ENCODE results near the gene ARF3. TPM values are rescaled to one million over a fixed set of nuclear protein-coding genes. Genes with fewer than 3 reads are reported as not detected.
A peak's percentile ranks its signal among the peaks of the same experiment; 100 is the strongest.

ARF3 gene
- total and polyA plus RNA-seq, 2 of the 13 experiments (the other 11 are each of a cell fraction or from before 2014, with no cell fraction given): 53.8 to 57.9 TPM

DNA sequence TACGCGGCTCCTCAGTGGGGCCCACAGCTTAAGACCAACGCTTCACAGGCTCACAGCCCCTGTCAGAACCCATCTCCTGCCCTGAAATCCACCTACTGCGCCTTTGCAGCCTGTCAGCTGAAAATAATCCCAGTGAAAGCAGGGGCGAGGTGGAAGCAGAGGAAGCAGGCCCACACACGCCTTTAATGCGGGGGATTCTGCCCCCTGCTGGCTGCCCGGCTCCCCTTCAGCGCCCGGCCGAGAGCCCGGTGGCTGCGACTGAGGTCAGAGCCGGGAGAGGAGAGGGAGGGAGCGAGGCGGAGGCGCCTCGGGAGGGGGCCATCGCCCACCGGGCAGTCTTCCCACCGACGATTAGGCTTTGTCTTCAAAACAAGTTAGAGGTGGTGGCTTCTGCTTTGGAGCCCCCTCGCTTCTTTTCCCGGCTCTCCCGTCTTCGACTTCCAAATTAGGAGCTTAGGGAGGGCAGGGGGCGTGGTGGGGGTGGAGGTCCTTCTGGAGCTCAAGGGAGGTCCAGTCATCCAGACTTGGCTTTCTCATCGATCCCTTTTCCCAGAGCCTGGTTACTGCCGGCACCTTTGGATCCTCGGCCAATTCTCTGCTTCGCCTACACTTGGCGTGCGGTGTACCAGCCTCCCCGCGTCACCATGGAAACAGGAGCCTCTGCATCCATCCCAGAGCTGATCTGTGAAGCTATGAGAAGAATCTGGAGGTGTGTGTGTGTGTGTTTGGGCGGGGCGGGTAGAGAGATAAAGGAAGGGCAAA, 66.4 kb downstream of the ARF3 start (continued):
- TF ChIP-seq ZNF234 (CRISPR knock-in tag; conservative IDR thresholded peaks at IDR 0.05): no peak
- TF ChIP-seq GATAD1 (CRISPR knock-in tag; IDR thresholded peaks at IDR 0.05): peak; percentile 47; the same call in 1 of the 2 replicates
- no peak for TF ChIP-seq ZNF460 (CRISPR knock-in tag; IDR thresholded peaks at IDR 0.05; ENCODE audit: borderline replicate concordance)
- TF ChIP-seq, protein P1, sequence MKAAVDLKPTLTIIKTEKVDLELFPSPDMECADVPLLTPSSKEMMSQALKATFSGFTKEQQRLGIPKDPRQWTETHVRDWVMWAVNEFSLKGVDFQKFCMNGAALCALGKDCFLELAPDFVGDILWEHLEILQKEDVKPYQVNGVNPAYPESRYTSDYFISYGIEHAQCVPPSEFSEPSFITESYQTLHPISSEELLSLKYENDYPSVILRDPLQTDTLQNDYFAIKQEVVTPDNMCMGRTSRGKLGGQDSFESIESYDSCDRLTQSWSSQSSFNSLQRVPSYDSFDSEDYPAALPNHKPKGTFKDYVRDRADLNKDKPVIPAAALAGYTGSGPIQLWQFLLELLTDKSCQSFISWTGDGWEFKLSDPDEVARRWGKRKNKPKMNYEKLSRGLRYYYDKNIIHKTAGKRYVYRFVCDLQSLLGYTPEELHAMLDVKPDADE (CRISPR knock-in tag; IDR thresholded peaks at IDR 0.05): no peak
- TF ChIP-seq CBX2 (IDR thresholded peaks at IDR 0.05; ENCODE audit: low read depth, low read length): no peak
- no peak for TF ChIP-seq CBX2 (CRISPR knock-in tag; IDR thresholded peaks at IDR 0.05; ENCODE audit: low read depth)
- TF ChIP-seq MTA1 (CRISPR knock-in tag; IDR thresholded peaks at IDR 0.05; ENCODE audit: borderline replicate concordance): no peak
- TF ChIP-seq RORA (CRISPR knock-in tag; IDR thresholded peaks at IDR 0.05): no peak
- TF ChIP-seq, protein P2, sequence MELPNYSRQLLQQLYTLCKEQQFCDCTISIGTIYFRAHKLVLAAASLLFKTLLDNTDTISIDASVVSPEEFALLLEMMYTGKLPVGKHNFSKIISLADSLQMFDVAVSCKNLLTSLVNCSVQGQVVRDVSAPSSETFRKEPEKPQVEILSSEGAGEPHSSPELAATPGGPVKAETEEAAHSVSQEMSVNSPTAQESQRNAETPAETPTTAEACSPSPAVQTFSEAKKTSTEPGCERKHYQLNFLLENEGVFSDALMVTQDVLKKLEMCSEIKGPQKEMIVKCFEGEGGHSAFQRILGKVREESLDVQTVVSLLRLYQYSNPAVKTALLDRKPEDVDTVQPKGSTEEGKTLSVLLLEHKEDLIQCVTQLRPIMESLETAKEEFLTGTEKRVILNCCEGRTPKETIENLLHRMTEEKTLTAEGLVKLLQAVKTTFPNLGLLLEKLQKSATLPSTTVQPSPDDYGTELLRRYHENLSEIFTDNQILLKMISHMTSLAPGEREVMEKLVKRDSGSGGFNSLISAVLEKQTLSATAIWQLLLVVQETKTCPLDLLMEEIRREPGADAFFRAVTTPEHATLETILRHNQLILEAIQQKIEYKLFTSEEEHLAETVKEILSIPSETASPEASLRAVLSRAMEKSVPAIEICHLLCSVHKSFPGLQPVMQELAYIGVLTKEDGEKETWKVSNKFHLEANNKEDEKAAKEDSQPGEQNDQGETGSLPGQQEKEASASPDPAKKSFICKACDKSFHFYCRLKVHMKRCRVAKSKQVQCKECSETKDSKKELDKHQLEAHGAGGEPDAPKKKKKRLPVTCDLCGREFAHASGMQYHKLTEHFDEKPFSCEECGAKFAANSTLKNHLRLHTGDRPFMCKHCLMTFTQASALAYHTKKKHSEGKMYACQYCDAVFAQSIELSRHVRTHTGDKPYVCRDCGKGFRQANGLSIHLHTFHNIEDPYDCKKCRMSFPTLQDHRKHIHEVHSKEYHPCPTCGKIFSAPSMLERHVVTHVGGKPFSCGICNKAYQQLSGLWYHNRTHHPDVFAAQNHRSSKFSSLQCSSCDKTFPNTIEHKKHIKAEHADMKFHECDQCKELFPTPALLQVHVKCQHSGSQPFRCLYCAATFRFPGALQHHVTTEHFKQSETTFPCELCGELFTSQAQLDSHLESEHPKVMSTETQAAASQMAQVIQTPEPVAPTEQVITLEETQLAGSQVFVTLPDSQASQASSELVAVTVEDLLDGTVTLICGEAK (IDR thresholded peaks at IDR 0.05): no peak
- TF ChIP-seq, protein P2 (CRISPR knock-in tag; IDR thresholded peaks at IDR 0.05): no peak
- TF ChIP-seq, protein P3, sequence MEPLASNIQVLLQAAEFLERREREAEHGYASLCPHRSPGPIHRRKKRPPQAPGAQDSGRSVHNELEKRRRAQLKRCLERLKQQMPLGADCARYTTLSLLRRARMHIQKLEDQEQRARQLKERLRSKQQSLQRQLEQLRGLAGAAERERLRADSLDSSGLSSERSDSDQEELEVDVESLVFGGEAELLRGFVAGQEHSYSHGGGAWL (CRISPR knock-in tag; IDR thresholded peaks at IDR 0.05): 0 out of 2 replicates have a peak, but pooled peaks have one; percentile 27
- TF ChIP-seq ZZZ3 (CRISPR knock-in tag; IDR thresholded peaks at IDR 0.05; ENCODE audit: borderline replicate concordance): no peak
- TF ChIP-seq NBN (conservative IDR thresholded peaks at IDR 0.05): no peak
- TF ChIP-seq ZNF792 (CRISPR knock-in tag; IDR thresholded peaks at IDR 0.05): 0 out of 2 replicates have a peak, but pooled peaks have one; percentile 59
- TF ChIP-seq, protein P4, sequence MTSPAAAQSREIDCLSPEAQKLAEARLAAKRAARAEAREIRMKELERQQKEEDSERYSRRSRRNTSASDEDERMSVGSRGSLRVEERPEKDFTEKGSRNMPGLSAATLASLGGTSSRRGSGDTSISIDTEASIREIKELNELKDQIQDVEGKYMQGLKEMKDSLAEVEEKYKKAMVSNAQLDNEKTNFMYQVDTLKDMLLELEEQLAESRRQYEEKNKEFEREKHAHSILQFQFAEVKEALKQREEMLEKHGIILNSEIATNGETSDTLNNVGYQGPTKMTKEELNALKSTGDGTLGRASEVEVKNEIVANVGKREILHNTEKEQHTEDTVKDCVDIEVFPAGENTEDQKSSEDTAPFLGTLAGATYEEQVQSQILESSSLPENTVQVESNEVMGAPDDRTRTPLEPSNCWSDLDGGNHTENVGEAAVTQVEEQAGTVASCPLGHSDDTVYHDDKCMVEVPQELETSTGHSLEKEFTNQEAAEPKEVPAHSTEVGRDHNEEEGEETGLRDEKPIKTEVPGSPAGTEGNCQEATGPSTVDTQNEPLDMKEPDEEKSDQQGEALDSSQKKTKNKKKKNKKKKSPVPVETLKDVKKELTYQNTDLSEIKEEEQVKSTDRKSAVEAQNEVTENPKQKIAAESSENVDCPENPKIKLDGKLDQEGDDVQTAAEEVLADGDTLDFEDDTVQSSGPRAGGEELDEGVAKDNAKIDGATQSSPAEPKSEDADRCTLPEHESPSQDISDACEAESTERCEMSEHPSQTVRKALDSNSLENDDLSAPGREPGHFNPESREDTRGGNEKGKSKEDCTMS (CRISPR knock-in tag; conservative IDR thresholded peaks at IDR 0.05): no peak
- no peak for TF ChIP-seq ATRX (CRISPR knock-in tag; IDR thresholded peaks at IDR 0.05; ENCODE audit: borderline replicate concordance)
- no peak for TF ChIP-seq ZKSCAN1 (IDR thresholded peaks at IDR 0.05; ENCODE audit: low read length)
- no peak for TF ChIP-seq ZNF709 (CRISPR knock-in tag; IDR thresholded peaks at IDR 0.05)

Data from HepG2 (cell line).